ENCODE data around the gene CMAS.
"Not testable (repeated sequence)": the region's sequence is repeated elsewhere in the genome, so short reads cannot be mapped to it uniquely, and the experiment has no call there.

The CMAS gene

GRCh38 chr12:22046090-22046967, at the start of gene CMAS:
CMAS (plus strand) TSS chr12:22046218; CDS start chr12:22046304, 86 bp downstream.
- no peak for DNase-seq

GRCh38 chr12:21998295-21998694, 47.7 kb upstream of the CMAS start:
- DNase-seq: no peak

DNA sequence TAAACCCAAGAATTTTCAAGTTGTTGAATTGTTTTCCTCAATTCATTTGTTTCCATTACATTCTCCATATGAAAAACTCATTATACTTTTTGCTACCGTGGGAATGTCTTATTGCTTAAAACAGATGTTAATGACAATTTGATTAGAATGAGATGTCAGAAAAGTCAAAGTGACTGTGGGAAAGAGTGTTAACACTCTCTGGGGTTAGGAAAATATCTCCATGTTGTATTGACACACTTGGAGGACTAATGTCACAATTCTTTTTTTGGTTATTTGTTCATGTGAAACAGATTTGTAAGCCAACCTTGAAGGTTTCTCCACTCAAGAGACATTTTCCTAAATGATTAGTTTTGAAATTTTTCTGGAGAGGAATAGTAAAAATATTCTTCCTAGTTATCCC, 47.2 kb upstream of the CMAS start:
- no peak for DNase-seq

DNA sequence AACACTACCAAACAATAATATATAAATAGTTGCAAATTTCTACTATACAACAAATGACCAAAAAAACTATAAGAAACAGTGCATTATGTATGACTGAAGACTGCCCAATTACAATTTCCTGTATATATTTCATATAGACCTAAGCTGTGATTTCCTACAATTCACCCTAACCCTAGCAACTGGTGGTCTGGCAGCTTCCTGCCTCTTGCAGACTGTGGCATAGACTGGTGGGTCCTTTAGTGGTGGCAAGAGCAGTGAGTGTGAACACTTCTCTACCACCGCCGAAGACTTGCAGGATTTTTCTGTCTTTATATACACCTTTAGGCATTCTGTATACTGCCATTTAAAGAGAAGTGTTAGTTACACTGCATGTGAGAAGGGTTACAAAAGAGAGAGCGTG, 43.6 kb upstream of the CMAS start:
- no peak for DNase-seq

DNA sequence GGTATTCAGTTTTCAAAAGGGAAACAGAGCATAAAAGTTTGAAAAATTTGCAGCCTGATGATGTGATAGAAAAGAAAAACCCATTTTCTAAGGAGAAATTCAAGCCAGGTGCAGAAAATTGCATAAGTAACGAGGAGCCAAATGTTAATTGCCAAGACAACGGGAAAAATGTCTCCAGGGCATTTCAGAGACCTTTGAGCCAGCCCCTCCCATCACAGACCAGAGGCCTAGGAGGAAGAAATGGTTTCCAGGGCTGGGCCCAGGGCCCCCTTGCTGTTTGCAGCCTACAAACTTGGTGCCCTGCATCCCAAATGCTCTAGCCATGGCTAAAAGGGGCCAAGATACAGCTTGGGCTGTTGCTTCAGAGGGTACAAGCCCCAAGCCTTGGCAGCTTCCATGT, 38.2 kb upstream of the CMAS start:
- not testable (repeated sequence) for DNase-seq

DNA sequence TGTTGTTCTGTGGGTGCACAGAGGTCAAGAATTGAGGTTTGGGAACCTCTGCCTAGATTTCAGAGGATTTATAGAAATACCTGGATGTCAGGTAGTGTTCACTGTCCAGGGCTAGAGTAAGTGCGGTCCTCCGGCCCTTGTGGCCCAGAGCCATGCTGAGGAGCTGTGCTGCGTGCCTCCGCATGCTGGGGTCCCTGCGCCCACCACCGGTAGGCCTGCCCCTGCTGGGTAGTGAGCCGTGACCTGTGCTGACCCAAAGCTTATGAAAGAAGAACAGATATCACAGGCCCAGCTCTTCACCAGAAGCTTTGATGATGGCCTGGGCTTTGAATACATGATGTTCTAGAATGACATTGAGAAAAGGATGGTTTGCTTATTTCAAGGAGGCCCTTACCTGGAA, 37.8 kb upstream of the CMAS start:
- DNase-seq: no peak

GRCh38 chr12:22014041-22014782, 31.8 kb upstream of the CMAS start:
- DNase-seq: no peak

DNA sequence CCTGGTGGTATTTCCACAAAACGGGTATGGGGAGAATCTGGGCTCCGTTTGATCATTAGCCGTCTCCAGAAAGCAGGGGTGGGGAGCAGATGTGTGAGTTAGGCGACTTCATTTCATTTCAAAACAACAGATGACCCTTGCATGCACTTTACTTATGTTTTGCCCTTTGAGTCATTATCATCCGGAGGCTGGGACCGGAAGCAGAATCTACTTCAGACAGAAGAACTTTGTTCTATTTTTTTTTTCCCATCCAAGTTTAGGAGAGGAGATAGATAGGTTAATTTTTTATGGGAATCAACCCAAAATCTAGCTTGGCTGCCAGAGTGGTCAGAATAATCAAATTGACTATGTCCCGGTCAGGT, 31.3 kb upstream of the CMAS start:
- no peak for DNase-seq

- DNase-seq: no peak
Measured at GRCh38 chr12:22016982-22017381, 29.0 kb upstream of the CMAS start.

DNA sequence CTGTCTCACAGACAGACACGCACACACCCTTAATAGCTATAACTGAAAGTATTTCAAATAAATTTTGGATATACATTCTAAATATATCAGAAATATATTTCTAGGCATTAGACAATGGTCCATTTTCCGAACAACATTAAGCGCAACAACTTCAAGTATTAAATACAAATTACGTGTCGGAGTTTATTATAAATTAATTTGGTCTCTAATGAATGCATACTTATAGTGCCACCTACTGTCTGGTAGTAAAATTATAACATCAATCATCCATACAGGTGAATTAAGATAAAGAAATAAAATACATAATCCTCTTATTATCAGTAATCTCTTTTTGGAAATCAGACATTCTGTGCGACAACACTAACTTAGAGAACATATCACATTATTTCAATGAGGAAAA, 27.2 kb upstream of the CMAS start:
- no peak for DNase-seq

GRCh38 chr12:22023489-22023888, 22.5 kb upstream of the CMAS start:
- not testable (repeated sequence) for DNase-seq

- DNase-seq: no peak
Measured at GRCh38 chr12:22029491-22029890, 16.5 kb upstream of the CMAS start.

GRCh38 chr12:22029991-22030390, 16.0 kb upstream of the CMAS start:
- no peak for DNase-seq

DNA sequence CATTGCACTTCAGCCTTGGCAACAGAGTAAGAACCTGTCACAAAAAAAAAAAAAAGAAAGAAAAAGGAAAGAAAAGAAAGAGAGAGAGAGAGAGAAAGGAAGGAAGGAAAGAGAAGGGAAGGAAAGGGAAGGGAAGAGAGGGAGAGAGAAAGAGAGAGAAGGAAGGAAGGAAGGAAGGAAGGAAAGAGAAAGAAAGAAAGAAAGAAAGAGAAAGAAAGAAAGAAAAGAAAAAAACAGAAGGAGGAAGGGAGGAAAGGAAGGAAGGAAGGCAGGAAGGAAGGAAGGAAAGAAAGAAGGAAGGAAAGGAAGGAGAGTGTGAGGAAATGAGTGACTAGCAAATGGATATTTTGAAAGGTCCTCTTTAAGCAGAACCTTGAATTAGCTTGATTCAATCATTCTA, 13.3 kb upstream of the CMAS start:
- no peak for DNase-seq

- DNase-seq: no peak
Measured at GRCh38 chr12:22034709-22035506, 11.1 kb upstream of the CMAS start.

GRCh38 chr12:22037947-22038346, 8.1 kb upstream of the CMAS start:
- DNase-seq: no peak

- DNase-seq: no peak
Measured at GRCh38 chr12:22038734-22039133, 7.3 kb upstream of the CMAS start.

- DNase-seq: no peak
Measured at GRCh38 chr12:22039361-22039760, 6.7 kb upstream of the CMAS start.

- no peak for DNase-seq
Measured at GRCh38 chr12:22042976-22043669, 2.9 kb upstream of the CMAS start.

GRCh38 chr12:22043943-22044342, 2.1 kb upstream of the CMAS start:
- DNase-seq: no peak

- DNase-seq: no peak
Measured at GRCh38 chr12:22044391-22044790, 1.6 kb upstream of the CMAS start.

GRCh38 chr12:22046968-22047390, 961 bp downstream of the CMAS start:
- no peak for DNase-seq

DNA sequence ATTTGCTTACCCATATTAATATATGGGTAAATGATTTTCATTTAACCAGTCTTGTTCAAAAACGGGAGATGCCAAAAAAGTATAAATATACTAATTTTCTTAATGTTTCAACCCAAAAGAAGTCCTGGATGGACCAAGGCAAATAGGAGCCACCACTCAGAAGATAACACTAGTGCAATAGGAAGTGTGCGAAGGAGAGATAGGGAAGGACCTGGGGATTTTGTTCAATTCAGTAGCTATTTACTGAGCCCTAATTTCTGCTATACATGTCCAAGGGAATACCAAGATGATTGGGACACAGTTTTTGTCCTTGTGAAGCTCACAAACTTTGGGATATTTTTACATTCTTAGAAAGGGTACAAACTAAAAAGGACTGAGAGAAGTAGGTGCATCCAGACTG, 1.5 kb downstream of the CMAS start:
- DNase-seq: no peak
